GM18520 (cell line): ENCODE results near the gene NEXMIF.
A peak's percentile ranks its signal among the peaks of the same experiment; 100 is the strongest.
"Not testable (repeated sequence)": the region's sequence is repeated elsewhere in the genome, so short reads cannot be mapped to it uniquely, and the experiment has no call there.

ENCODE experiments used
- ATAC-seq: cut with Tn5 transposase; IDR thresholded peaks from one replicate; pipeline ENCODE4 v1.9.1; 2021; ENCODE audit not compliant: unreplicated experiment

NEXMIF gene

DNA sequence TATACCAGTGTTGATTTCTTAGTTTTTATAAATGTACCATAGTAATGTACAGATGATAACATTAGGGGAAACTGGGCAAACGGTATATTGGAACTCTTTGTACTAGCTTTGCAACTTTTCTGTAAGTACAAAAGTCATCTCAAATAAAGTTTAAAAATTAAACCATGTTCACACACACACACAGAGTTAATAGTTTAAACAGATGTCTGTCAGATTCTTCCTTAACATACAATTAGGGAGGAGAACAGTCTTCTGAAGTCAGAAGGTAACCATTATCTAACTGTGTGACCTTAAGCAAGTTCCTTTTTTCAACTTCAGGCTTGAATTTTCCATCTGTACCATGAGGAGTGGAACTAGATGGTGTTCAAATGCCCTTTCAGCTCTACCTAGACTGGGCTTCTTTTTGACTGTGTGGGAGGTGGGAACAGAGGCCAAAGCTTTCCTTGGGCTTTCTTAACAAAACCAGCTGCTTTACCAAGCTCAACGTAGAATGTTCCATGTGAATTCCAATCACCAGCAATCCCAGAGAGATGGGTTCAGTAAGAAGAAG, 127.8 kb downstream of the NEXMIF start:
- no peak for ATAC-seq

- ATAC-seq, result no peak
Observed at GRCh38 chrX:74788545-74789086, 136.6 kb downstream of the NEXMIF start.

- no peak for ATAC-seq
Observed at GRCh38 chrX:74784629-74785028, 140.6 kb downstream of the NEXMIF start.

DNA sequence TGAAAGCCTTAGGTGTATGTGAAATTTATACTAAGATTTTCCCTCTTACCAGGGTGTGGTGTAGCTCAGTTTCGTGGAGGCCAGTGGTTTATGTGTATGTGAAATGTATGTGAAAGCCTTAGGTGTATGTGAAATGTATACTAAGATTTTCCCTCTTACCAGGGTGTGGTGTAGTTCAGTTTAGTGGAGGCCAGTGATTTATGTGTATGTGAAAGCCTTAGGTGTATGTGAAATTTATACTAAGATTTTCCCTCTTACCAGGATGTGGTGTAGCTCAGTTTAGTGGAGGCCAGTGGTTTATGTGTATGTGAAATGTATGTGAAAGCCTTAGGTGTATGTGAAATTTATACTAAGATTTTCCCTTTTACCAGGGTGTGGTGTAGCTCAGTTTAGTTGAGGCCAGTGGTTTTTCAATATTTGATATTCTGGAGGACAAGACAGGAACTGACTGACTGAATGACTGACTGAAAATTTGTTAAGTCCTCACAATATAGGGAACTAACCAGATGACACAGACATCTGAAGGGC, 143.7 kb downstream of the NEXMIF start:
- ATAC-seq, result peak; percentile 63

DNA sequence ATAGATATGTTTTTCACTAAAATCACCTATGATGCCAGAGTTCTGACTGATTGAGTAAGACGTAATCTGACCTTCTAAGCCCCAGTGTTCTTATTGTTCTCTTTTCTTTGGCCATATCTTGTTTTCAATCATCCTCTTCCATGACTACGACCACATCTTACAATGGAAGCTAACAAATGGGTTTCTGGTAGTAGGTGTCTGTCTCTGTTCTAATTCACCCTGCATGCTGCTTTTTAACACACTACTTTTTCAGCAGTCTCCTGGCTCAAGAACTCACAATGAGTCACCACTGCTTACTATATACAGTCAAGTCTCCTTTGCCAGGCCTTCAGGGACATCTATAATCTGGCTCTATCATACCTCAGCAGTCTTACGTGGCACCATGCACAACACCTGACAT, 146.1 kb downstream of the NEXMIF start:
- ATAC-seq, result no peak

GRCh38 chrX:74774988-74775387, 150.3 kb downstream of the NEXMIF start:
- no peak for ATAC-seq

DNA sequence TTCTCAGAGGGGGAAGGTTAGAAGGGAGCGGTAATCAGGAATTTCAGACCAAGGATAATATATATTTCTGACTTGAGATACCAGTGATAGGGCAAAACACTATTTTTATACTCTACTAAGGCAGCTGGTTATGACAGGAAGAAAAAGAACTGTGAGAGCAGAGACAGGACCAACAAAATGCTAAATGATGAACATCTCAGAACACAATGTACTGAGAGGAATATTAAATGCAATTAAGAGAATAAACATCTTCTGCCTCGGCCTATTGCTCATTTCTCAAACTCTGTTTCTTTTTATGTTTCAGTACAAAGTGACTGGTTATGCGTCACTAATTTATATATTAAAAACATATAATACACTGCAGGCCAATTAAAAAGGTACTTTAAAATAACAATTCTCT, 188.8 kb downstream of the NEXMIF start:
- no peak for ATAC-seq

DNA sequence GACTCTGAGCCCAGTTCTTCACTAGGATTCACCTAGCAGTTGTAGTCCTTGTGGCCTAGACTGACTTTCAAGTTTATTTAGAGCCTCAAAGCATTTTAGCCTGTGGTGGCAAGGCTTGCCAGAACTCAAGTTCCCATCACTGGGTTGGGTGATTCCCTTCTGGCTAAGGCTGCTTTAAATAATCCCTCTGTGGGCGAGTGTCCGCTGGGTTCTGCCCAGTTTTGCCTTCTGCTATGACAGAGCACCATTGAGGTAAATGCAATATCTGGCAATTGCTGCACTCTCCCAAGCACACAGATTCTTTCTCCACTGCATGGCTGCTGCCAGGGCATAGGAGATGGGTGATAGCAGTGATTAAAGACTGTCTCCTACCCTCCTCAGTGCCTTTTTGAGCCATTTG, 220.0 kb downstream of the NEXMIF start:
- no peak for ATAC-seq

DNA sequence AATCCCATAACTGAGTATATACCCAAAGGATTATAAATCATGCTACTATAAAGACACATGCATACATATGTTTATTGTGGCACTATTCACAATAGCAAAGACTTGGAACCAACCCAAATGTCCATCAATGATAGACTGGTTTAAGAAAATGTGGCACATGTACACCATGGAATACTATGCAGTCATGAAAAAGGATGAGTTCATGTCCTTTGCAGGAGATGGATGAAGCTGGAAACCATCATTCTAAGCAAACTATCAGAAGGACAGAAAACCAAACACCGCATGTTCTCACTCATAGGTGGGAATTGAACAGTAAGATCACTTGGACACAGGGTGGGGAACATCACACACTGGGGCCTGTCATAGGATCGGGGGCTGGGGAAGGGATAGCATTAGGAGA, 223.9 kb downstream of the NEXMIF start:
- not testable (repeated sequence) for ATAC-seq

- ATAC-seq, result no peak
Observed at GRCh38 chrX:74684466-74684865, 240.8 kb downstream of the NEXMIF start.
